SK-N-SH (cell line): Measurements from ENCODE around the gene UBE2D3. TPM values are rescaled to one million over a fixed set of nuclear protein-coding genes. Genes with fewer than 3 reads are reported as not detected.

ENCODE experiments used
- CTCF ChIA-PET: fragments of 300-600, 350-600 bp; formaldehyde crosslinking; extraction: SDS; loops from one replicate; lab custom pipeline; 2021; lab: Yijun Ruan, JAX
- POLR2A ChIA-PET: fragments of 350-600 bp; sonication (Branson Sonifier 250); formaldehyde crosslinking; extraction: SDS; loops from one replicate; lab custom pipeline; 2020; ENCODE audit warnings: antibody characterized with exemption, inconsistent platforms; lab: Yijun Ruan, JAX
- DNase-seq: peaks from one replicate; pipeline ENCODE4 v3.0.0; 2012
- H2AFZ ChIP-seq: fragments of 200-600 bp; sonication (generic); 2 replicates; pipeline ENCODE4 v1.8.1; 2016; ENCODE audit warnings: antibody characterized with exemption, mild to moderate bottlenecking, low read depth
- H3F3A ChIP-seq: fragments of 200-600 bp; sonication (generic); replicated peaks from 2 replicates; pipeline ENCODE3; 2016; ENCODE audit warnings: antibody characterized with exemption, mild to moderate bottlenecking; ENCODE audit not compliant: insufficient read depth
- H3K27ac ChIP-seq, 2 experiments: fragments of 200-500 bp in 1 of 2; fragments of 200-600 bp in 1 of 2; sonication (Bioruptor generic) in 1 of 2; sonication (generic), shearing (Covaris generic) in 1 of 2; 2 replicates each; pipeline versions ENCODE4 v1.5.1 to v1.6.1; 2014 to 2016; ENCODE audit warnings: low read depth in 2 of 2, inconsistent platforms in 1 of 2, low read length in 1 of 2, mild to moderate bottlenecking in 1 of 2, mixed read lengths in 1 of 2
- H3K27me3 ChIP-seq: fragments of 200-600 bp; sonication (generic), shearing (Covaris generic); 2 replicates; pipeline ENCODE4 v1.6.1; 2016; ENCODE audit warnings: mixed run types; ENCODE audit not compliant: insufficient read depth
- H3K36me3 ChIP-seq, 2 experiments: fragments of 200-500 bp in 1 of 2; fragments of 200-600 bp in 1 of 2; sonication (Bioruptor generic) in 1 of 2; sonication (generic) in 1 of 2; replicated peaks in 1 of 2; 2 replicates each; pipeline versions ENCODE3 to v1.5.1; 2014 to 2016; ENCODE audit warnings: low read length in 1 of 2, mild to moderate bottlenecking in 1 of 2; ENCODE audit not compliant: insufficient read depth in 2 of 2, control insufficient read depth in 1 of 2
- H3K4me1 ChIP-seq, 2 experiments: fragments of 200-500 bp in 1 of 2; fragments of 200-600 bp in 1 of 2; sonication (Bioruptor generic) in 1 of 2; sonication (generic), shearing (Covaris generic) in 1 of 2; 2 replicates each; pipeline versions ENCODE4 v1.5.1 to v1.6.1; 2014 to 2016; ENCODE audit warnings: low read depth in 1 of 2, low read length in 1 of 2, mixed run types in 1 of 2; ENCODE audit not compliant: insufficient read depth in 2 of 2, control insufficient read depth in 1 of 2
- H3K4me2 ChIP-seq: fragments of 200-600 bp; sonication (generic), shearing (Covaris generic); 2 replicates; pipeline ENCODE4 v1.6.1; 2017; ENCODE audit warnings: mixed run types
- H3K4me3 ChIP-seq, 2 experiments: fragments of 200-500 bp in 1 of 2; fragments of 200-600 bp in 1 of 2; sonication (Bioruptor generic) in 1 of 2; sonication (generic), shearing (Covaris generic) in 1 of 2; 2 replicates each; pipeline versions ENCODE4 v1.5.1 to v1.8.1; 2014 to 2016; ENCODE audit warnings: low read depth in 2 of 2, inconsistent platforms in 1 of 2, low read length in 1 of 2, mild to moderate bottlenecking in 1 of 2, mixed read lengths in 1 of 2, moderate library complexity in 1 of 2
- H3K79me2 ChIP-seq: fragments of 200-600 bp; sonication (generic); 2 replicates; pipeline ENCODE4 v1.8.1; 2017; ENCODE audit warnings: mild to moderate bottlenecking; ENCODE audit not compliant: insufficient read depth
- H3K9ac ChIP-seq: fragments of 200-600 bp; sonication (generic); 2 replicates; pipeline ENCODE4 v1.6.1; 2017; ENCODE audit warnings: mixed run types
- H3K9me2 ChIP-seq: fragments of 200-600 bp; sonication (generic); 2 replicates; pipeline ENCODE4 v1.6.1; 2017; ENCODE audit warnings: mixed run types
- H3K9me3 ChIP-seq: fragments of 200-600 bp; sonication (generic); 2 replicates; pipeline ENCODE4 v1.6.1; 2017; ENCODE audit warnings: mixed run types, mild to moderate bottlenecking, moderate library complexity
- H4K20me1 ChIP-seq: fragments of 200-600 bp; sonication (generic); 2 replicates; pipeline ENCODE4 v1.6.1; 2017; ENCODE audit warnings: mild to moderate bottlenecking, mixed run types; ENCODE audit not compliant: insufficient read depth
- CTCF ChIP-seq: fragments of 200-600 bp; sonication (generic); IDR thresholded peaks from 2 replicates; pipeline ENCODE4 v1.6.1; 2017; ENCODE audit warnings: antibody characterized with exemption, mild to moderate bottlenecking, moderate library complexity
- ELF1 ChIP-seq: IDR thresholded peaks from 2 replicates; pipeline ENCODE4 v1.4.0; 2012
- EP300 ChIP-seq, 2 experiments: IDR thresholded peaks; 2 replicates each; pipeline versions ENCODE4 v1.4.0 to v1.6.1; 2012; ENCODE audit warnings: borderline replicate concordance in 1 of 2, low read depth in 1 of 2, low read length in 1 of 2
- EZH2phosphoT487 ChIP-seq: fragments of 200-600 bp; sonication (generic); IDR thresholded peaks from 2 replicates; pipeline ENCODE4 v1.6.1; 2017; ENCODE audit warnings: low read depth, mixed run types, mild to moderate bottlenecking, antibody characterized with exemption, moderate library complexity, borderline replicate concordance
- FOXJ3 ChIP-seq: sonication (generic); formaldehyde crosslinking; IDR thresholded peaks from 2 replicates; pipeline ENCODE4 v1.5.1; 2020; ENCODE audit warnings: mild to moderate bottlenecking, missing genetic modification reagents
- FOXM1 ChIP-seq: IDR thresholded peaks from 2 replicates; pipeline ENCODE4 v1.4.0; 2012; ENCODE audit warnings: low read depth, mild to moderate bottlenecking
- GABPA ChIP-seq: IDR thresholded peaks from 2 replicates; pipeline ENCODE4 v1.4.0; 2012; ENCODE audit warnings: low read depth, mild to moderate bottlenecking
- IRF3 ChIP-seq: fragments of 150-350 bp; IDR thresholded peaks from 2 replicates; pipeline ENCODE4 v1.6.1; 2016; ENCODE audit warnings: mild to moderate bottlenecking, low read depth, low read length
- JUND ChIP-seq: IDR thresholded peaks from 2 replicates; pipeline ENCODE4 v1.4.0; 2012
- MAX ChIP-seq: IDR thresholded peaks from 2 replicates; pipeline ENCODE4 v1.4.0; 2012; ENCODE audit warnings: low read depth
- PBX3 ChIP-seq: IDR thresholded peaks from 2 replicates; pipeline ENCODE4; 2012
- RAD21 ChIP-seq: IDR thresholded peaks from 2 replicates; pipeline ENCODE4 v1.6.1; 2012; ENCODE audit warnings: mild to moderate bottlenecking, low read length
- RCOR1 ChIP-seq: fragments of 150-350 bp; IDR thresholded peaks from 2 replicates; pipeline ENCODE4 v1.6.1; 2017; ENCODE audit warnings: antibody characterized with exemption, low read length
- RXRA ChIP-seq: IDR thresholded peaks from 2 replicates; pipeline ENCODE4 v1.4.0; 2012; ENCODE audit warnings: low read depth, mild to moderate bottlenecking, borderline replicate concordance
- SIN3A ChIP-seq: IDR thresholded peaks from 2 replicates; pipeline ENCODE4 v1.6.1; 2012; ENCODE audit warnings: low read depth, mild to moderate bottlenecking, low read length, moderate library complexity, borderline replicate concordance
- TCF12 ChIP-seq: IDR thresholded peaks from 2 replicates; pipeline ENCODE4 v1.4.0; 2012
- TEAD4 ChIP-seq: IDR thresholded peaks from 2 replicates; pipeline ENCODE4 v1.4.0; 2012; ENCODE audit warnings: mild to moderate bottlenecking, borderline replicate concordance; ENCODE audit not compliant: insufficient read depth
- USF1 ChIP-seq: IDR thresholded peaks from 2 replicates; pipeline ENCODE4 v1.4.0; 2012; ENCODE audit warnings: low read depth, borderline replicate concordance
- ZBTB33 ChIP-seq: IDR thresholded peaks from 2 replicates; pipeline ENCODE4 v1.4.0; 2012; ENCODE audit warnings: low read depth, borderline replicate concordance
- WGBS: methylation state at CpG from one replicate; pipeline ENCODE4 v1.1.6; 2017; ENCODE audit warnings: low lambda C conversion rate; 5-methylcytosine and 5-hydroxymethylcytosine counted together
- polyA plus RNA-seq, 3 experiments: library from polyadenylated mRNA; depleted of rRNA; stranded (reverse); fragments of >200 nt; gene quantifications; 2 replicates each; pipeline ENCODE4 v1.2.3, GENCODE V29; 2012

UBE2D3 gene
- polyA plus RNA-seq, 1 of the 3 experiments (the other 2 are of a cell fraction): 216 TPM

GRCh38 chr4:102829803-102830202 is 2.5 kb upstream of the UBE2D3 start:
- 98% methylated on average over 7 of the region's 7 CpGs for WGBS
- H3K4me1 ChIP-seq: peaks cover 0 to 5% of the 10 kb centered on the region in 2 experiments; a peak in 2 of 4 replicates
- no peaks in the 10 kb centered on the region for H3K9me3 ChIP-seq
- no peaks in the 10 kb centered on the region for H3K9me2 ChIP-seq
- H3K36me3 ChIP-seq: peaks cover 5 to 14% of the 10 kb centered on the region in 2 experiments
- H4K20me1 ChIP-seq: peaks cover 18% of the 10 kb centered on the region
- no peak for DNase-seq
- peaks cover 41% of the 10 kb centered on the region for H3K79me2 ChIP-seq
- ChIA-PET POLR2A (no interaction called here), CTCF (interaction anchor here (0.9 kb wide), 1 partner anchor 38 kb away, joined by 4 read pairs; no protein-coding TSS in a partner anchor)
- H3F3A ChIP-seq: peaks cover 31% of the 10 kb centered on the region
- H2AFZ ChIP-seq: no peak overlapping the region
- TF ChIP-seq GABPA (no peak), FOXJ3 (CRISPR knock-in tag) (no peak), USF1 (no peak), RXRA (no peak), RCOR1 (no peak), PBX3 (no peak), ZBTB33 (no peak), FOXM1 (no peak), SIN3A (no peak), RAD21 (no peak), EP300 (IDR thresholded peaks at IDR 0.05; ENCODE audit: borderline replicate concordance in 1 of 2, low read depth in 1 of 2, low read length in 1 of 2) (no peak), JUND (no peak), ELF1 (no peak), IRF3 (no peak), TEAD4 (no peak), CTCF (no peak), MAX (no peak), EZH2phosphoT487 (no peak), TCF12 (no peak)
- no peak overlapping the region for H3K27ac ChIP-seq
- H3K9ac ChIP-seq: no peak overlapping the region
- peak overlapping the region; percentile 85; the same call in 1 of the 2 replicates for H3K4me2 ChIP-seq
- 0 out of 4 replicates have a peak overlapping the region, but pooled peaks of 1 of the 2 experiments have one; percentile 84 for H3K4me3 ChIP-seq
- H3K27me3 ChIP-seq: no peaks in the 10 kb centered on the region
